T-helper 1 cell treated with Interleukin-12 subunit alpha and Interleukin-12 subunit beta and Interleukin-4 antibody, amounts not matched to agents 30 μg/mL and 1 μg/mL, for 36 hours (primary cell): ENCODE results near the gene STS.
A peak's percentile ranks its signal among the peaks of the same experiment; 100 is the strongest.

Experiments used
- H3K27ac Mint-ChIP-seq: one replicate; pipeline ENCODE4 v1.8.0; 2021; ENCODE audit warnings: mild to moderate bottlenecking, mixed read lengths
- H3K27me3 Mint-ChIP-seq: one replicate; pipeline ENCODE4 v1.8.0; 2021; ENCODE audit warnings: low read depth, mixed read lengths
- H3K36me3 Mint-ChIP-seq: one replicate; pipeline ENCODE4 v1.8.0; 2021; ENCODE audit warnings: low read depth, mixed read lengths
- H3K4me1 Mint-ChIP-seq: one replicate; pipeline ENCODE4 v1.8.0; 2021; ENCODE audit warnings: low read depth, mixed read lengths
- H3K4me3 Mint-ChIP-seq: one replicate; pipeline ENCODE4 v1.8.0; 2021; ENCODE audit warnings: mild to moderate bottlenecking, moderate library complexity, mixed read lengths
- H3K9me3 Mint-ChIP-seq: one replicate; pipeline ENCODE4 v1.8.0; 2021; ENCODE audit warnings: mixed read lengths

The STS gene

DNA sequence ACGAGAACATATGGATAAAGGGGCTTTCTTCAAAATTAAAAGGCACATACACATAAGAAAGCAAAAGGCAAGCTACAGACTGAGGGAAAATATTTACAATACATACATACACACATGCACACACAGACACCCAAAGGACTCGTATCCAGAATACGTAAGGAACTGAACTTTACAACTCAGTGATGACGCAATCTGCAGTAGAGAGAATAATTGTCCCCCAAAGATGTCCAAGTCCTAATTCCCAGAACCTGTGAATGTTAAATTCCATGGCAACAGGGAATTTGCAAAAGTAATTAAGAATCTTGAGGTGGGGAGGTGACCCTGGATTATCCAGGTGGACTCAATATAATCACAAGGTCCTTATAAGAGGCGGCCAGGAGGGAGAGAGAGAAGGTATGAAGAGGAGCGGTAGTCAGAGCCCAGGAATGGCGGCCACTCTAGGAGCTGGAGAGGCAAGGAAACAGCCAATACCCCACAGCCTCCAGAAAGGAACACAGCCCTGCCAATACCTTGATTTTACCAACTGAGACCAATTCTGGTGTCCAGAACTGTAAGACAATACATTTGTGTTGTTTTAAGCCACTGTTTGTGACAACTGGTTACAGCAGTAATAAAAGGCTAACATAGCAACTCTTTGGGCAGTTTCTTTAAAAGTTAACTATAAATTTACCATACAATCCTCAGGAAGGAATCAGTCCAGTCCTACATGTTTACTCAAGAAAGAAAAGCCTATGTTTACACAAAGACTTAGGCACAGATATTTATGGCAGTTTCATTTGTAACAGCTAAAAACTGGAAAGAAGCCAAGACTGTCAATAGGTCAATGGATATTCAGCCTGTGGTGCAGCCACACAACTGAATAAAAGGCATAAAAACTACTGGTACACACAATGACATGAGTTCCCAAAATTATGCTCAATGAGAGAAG lies 27.3 kb upstream of the STS start:
- Mint-ChIP-seq H3K27ac (no peak overlapping the region), H3K4me3 (no peak overlapping the region), H3K27me3 (no peaks in the 10 kb centered on the region), H3K9me3 (peaks cover 2% of the 10 kb centered on the region), H3K4me1 (peaks cover 10% of the 10 kb centered on the region), H3K36me3 (peaks cover 15% of the 10 kb centered on the region)

DNA sequence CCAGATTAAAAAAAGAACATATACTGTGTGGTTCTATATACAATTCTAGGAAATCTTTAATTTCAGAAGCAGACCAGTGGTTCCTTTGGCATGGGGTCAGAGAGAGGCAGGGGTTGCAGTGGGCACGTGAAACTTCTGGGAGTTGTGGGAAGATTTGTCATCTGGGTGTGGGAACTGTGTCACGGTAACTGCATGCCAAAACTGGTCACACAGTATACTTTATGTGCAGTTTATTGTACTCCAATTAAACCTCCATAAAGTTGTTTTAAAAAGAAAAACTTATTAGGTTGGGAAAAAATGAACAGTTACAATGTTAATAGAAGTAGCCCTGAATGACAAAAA lies 26.7 kb upstream of the STS start:
- Mint-ChIP-seq H3K4me1 (peaks cover 8% of the 10 kb centered on the region), H3K4me3 (no peak overlapping the region), H3K36me3 (peaks cover 15% of the 10 kb centered on the region), H3K9me3 (peaks cover 2% of the 10 kb centered on the region), H3K27me3 (no peaks in the 10 kb centered on the region), H3K27ac (no peak overlapping the region)

DNA sequence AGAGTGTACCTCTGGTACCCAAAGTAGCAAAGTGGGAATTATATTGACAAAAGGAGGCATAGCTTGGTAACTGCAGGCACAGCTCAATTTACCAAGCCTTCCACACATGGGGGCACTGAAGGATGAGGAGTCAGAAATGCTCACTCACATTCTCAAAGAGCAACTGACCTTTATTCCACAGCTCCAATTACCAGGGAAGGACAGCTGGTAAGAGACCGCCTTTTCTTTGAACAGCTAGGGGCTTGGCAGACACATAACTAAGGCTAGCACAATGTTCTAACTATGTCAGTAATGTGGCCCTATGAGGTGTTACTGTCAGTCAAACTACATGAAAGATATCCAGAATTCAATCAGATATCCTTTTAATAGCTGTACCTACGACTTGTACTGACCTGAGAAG lies 20.5 kb upstream of the STS start:
- H3K27ac Mint-ChIP-seq: no peak overlapping the region
- peaks cover under 1% of the 10 kb centered on the region for H3K4me1 Mint-ChIP-seq
- peaks cover 7% of the 10 kb centered on the region for H3K36me3 Mint-ChIP-seq
- H3K4me3 Mint-ChIP-seq: no peak overlapping the region
- H3K27me3 Mint-ChIP-seq: no peaks in the 10 kb centered on the region
- H3K9me3 Mint-ChIP-seq: peaks cover 2% of the 10 kb centered on the region

DNA sequence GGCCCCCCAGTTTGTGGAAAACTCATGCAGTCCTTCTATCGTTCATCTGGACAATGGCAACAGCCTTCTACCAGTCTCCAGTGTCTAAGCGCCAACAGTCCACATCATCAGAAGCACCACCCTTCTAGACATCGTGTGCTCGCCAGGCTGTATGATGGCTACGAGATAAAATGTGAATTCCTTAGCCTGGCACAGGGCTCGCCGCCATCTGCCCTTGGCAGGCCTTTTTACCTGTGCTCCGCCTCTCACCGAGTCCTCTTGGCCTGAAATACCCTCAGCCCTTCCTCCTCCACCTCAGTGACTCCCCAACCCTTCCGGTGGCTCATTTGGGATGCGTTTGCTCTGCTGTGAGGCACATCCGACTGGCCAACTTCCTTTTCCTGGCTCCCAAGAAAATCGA lies 15.9 kb upstream of the STS start:
- H3K27me3 Mint-ChIP-seq: no peaks in the 10 kb centered on the region
- H3K9me3 Mint-ChIP-seq: no peaks in the 10 kb centered on the region
- peaks cover 14% of the 10 kb centered on the region for H3K4me1 Mint-ChIP-seq
- no peak overlapping the region for H3K27ac Mint-ChIP-seq
- no peaks in the 10 kb centered on the region for H3K36me3 Mint-ChIP-seq
- H3K4me3 Mint-ChIP-seq: no peak overlapping the region

DNA sequence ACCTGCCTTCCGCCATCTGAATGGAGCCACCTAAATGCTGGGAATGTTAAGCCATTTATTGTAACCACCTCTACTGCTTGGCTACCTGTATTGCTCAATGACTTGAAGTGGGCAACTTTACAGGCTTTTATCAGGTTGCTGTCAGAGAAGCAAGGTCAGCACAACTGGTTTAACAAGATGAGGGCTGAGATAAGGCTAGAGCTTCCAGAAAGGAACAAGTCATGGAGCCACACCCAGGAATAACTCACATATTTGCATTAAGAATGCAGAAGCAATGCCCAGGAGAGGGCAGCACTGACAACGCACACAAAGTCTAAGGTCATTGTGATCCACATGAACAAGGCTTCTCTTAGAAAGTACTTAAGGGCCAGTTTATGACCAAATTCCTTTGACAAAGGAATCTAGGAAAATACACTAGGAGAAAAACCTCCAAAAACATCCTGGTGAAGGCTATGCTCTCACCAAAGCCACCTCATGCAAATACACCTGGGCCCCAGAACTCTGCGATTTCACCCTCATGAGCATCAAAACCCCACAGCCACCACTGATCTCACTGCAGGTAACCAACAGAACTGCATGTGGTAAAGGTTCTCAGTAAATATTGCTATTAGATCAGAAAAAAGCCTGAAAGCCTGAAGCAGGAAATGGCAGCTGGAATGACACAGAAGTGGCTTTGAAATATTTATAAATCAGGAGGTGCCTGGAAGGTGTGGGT lies 15.0 kb upstream of the STS start:
- peaks cover 14% of the 10 kb centered on the region for H3K4me1 Mint-ChIP-seq
- no peaks in the 10 kb centered on the region for H3K36me3 Mint-ChIP-seq
- no peaks in the 10 kb centered on the region for H3K27me3 Mint-ChIP-seq
- no peaks in the 10 kb centered on the region for H3K9me3 Mint-ChIP-seq
- H3K4me3 Mint-ChIP-seq: no peak overlapping the region
- H3K27ac Mint-ChIP-seq: no peak overlapping the region

DNA sequence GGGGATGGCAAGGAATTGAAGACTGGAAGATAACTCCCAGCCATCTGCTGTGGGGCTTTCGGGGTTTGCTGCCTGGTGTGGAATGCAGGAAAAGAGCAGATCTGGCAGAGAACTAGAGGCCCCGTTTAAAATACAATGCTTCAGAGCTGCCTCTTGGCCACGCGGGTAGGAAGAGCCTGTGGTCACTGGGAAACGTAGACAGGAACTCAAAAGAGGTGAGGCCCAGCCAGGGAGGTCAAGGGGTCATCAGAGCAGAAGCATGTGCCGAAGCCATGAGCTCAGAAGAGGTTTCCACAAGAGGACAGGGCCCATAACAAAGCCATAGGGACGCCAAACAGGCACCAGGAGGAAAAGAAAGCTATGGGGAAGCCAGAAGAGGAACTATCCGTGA lies 14.5 kb upstream of the STS start:
- no peak overlapping the region for H3K27ac Mint-ChIP-seq
- no peaks in the 10 kb centered on the region for H3K36me3 Mint-ChIP-seq
- H3K27me3 Mint-ChIP-seq: no peaks in the 10 kb centered on the region
- H3K4me3 Mint-ChIP-seq: no peak overlapping the region
- H3K9me3 Mint-ChIP-seq: no peaks in the 10 kb centered on the region
- H3K4me1 Mint-ChIP-seq: peaks cover 16% of the 10 kb centered on the region

DNA sequence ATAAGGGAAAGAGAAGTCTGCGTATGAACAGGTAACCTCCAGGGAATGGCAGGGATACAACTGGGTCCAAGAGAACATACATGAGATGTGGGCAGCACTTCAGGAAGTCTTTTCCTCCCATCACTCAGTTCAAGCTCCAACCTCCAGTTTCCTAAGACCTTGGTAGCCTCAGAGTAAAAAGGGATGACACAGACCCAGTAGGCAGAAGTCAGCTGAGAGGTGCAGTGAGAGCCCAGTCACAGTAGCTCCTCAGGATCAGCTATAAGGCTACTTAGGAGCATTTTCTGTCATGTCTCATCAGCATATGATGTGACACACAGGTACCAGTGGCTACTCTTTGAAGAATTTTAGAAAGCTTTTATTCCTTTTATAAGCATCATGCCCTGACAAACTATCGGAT lies 12.5 kb upstream of the STS start:
- H3K9me3 Mint-ChIP-seq: no peaks in the 10 kb centered on the region
- H3K27me3 Mint-ChIP-seq: no peaks in the 10 kb centered on the region
- no peak overlapping the region for H3K27ac Mint-ChIP-seq
- H3K36me3 Mint-ChIP-seq: peaks cover 3% of the 10 kb centered on the region
- H3K4me3 Mint-ChIP-seq: no peak overlapping the region
- peaks cover 18% of the 10 kb centered on the region for H3K4me1 Mint-ChIP-seq

DNA sequence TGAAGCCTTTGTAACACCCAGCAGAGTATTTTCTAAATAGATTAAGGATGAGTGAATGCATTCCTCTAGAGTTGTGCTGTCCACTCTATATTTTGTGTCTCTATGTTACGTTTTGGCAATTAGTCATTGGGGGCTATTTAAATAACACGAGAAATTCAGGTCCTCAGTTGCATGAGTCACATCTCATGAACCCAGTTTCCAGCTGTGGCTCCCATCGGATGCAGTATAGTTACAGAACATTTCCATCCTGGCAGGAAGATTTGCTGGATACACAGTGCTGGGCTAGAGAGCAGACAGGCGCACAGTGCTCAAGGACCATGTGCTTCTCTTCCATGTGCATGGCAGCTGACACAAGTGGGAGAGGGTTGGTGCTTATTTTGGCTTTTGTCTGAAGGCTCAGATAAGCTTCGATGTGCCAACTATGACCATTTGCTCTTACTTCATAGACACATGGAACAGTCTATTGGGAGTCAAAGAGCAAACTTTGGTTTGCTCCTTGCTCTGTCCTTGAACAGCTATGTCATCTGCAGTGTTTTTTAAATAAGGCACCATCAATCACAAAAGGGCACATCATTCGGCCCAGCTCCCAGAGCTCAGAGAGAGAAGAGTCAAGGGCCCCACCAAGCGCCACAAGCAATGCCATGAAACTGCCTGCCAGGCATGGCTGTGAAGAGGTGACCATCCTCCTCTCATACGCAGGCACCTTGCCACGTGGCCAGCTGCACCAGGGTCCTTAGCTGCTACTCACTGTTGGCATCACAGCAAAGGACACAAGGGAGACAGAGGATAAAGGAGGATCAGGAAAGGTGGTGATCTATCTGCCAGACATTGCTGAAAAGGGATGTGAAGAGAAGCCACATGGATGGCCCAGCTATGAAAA lies 8.1 kb upstream of the STS start:
- H3K4me3 Mint-ChIP-seq: no peak overlapping the region
- H3K4me1 Mint-ChIP-seq: peaks cover 6% of the 10 kb centered on the region
- H3K27ac Mint-ChIP-seq: no peak overlapping the region
- no peaks in the 10 kb centered on the region for H3K9me3 Mint-ChIP-seq
- no peaks in the 10 kb centered on the region for H3K27me3 Mint-ChIP-seq
- H3K36me3 Mint-ChIP-seq: peaks cover 3% of the 10 kb centered on the region

DNA sequence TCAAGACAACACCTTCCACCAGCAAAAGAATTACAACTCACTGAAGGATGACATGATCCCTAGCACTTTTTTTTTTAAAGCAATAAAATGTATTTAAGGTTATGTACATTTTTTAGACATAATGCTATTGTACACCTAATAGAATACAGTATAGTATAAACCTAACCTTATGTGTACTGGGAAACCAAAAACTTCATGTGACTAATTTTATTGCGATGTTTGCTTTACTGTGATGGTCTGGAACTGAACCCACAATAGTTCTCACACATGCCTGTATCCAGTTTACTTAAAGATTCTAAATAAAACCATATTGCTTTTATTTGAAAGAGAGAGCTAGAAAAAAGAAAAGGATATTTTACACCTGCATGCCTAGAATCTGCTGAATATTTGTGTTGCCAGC lies 4.4 kb upstream of the STS start:
- Mint-ChIP-seq H3K36me3 (peaks cover 5% of the 10 kb centered on the region), H3K4me1 (peaks cover 11% of the 10 kb centered on the region)

DNA sequence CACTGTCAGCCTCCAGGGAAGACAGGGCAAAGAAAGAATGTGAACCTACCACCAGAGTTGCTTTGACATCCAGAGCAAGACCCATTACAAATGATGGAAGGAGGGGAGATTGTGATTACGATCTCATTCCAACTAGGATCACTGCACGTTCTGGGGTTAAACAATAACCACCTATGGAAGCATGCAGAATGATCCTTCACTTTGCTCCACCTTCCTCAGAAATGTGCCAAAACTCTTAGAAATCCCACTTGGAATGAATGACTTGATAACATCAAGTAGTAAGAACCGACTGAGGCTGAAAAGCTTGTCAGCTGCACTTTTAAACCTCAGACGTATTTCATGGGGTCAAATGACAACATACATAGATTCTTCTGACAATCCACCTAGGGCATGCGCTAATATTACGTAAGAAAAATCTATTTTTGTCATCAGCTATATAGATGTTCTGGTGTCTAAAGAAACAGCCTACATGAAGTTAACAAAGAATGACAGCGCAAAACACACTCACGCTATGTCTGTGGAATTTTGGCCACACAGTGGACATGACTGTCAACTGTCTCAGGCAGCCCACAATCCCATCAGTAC lies 3.5 kb upstream of the STS start:
- H3K9me3 Mint-ChIP-seq: no peaks in the 10 kb centered on the region
- H3K27ac Mint-ChIP-seq: no peak overlapping the region
- peaks cover 2% of the 10 kb centered on the region for H3K36me3 Mint-ChIP-seq
- no peak overlapping the region for H3K4me3 Mint-ChIP-seq
- H3K4me1 Mint-ChIP-seq: peaks cover 11% of the 10 kb centered on the region
- H3K27me3 Mint-ChIP-seq: no peaks in the 10 kb centered on the region

More for the DNA sequence above, 4.4 kb upstream of the STS start:
- H3K27me3 Mint-ChIP-seq: no peaks in the 10 kb centered on the region
- no peak overlapping the region for H3K27ac Mint-ChIP-seq
- no peak overlapping the region for H3K4me3 Mint-ChIP-seq
- H3K9me3 Mint-ChIP-seq: no peaks in the 10 kb centered on the region

DNA sequence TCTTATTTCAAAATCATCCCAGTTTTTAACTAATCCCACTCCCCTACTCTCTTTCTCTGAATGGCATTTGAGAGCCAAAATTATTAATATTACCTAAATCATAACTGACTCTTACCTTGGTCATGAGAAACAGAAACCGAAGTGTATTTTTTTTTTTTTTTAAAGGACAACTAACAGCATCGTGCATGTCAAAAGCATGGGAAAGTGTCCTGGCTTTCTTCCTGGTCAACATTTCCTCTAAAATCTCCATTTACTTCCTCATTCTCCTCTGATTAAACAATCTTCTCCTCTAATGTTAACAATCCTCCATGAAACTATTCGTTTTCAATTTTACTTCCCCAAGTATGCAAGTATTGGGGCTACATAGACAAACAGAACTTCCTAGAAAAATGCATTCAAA lies 2.1 kb upstream of the STS start:
- peaks cover 11% of the 10 kb centered on the region for H3K4me1 Mint-ChIP-seq
- H3K36me3 Mint-ChIP-seq: peaks cover 2% of the 10 kb centered on the region
- H3K27ac Mint-ChIP-seq: no peak overlapping the region
- H3K27me3 Mint-ChIP-seq: no peaks in the 10 kb centered on the region
- H3K9me3 Mint-ChIP-seq: no peaks in the 10 kb centered on the region
- no peak overlapping the region for H3K4me3 Mint-ChIP-seq

DNA sequence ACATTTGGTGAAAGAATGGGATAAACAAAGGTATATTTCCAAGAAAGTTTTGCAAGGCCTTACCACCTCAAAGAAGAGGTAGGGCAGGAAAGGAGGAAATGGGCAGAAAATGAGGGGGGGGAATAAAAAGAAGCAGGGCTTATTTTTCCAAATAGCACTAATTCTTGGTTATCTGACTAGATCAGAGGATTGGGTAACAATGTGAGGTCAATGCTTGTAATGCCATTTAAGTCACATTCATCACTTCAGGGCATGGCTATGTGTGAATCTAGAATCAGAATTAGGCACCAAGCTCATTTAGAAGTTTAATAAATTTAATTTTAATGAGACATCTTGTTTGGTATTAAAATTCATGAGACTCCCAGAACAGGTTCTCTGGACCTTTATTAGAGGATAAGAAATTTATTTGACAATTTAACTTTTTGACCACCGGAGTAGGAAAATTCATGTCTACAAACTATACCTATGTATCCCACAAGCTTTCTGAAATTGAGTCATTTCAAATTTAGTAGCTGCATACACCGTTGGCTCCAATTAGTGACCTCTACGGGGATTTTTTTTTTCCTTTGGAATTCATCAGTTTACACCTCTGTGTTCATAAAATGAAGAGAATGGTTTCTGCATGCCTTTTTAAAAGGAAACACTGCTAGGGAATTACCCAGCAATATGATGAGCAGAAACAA lies 1.4 kb upstream of the STS start:
- Mint-ChIP-seq H3K27ac (no peak overlapping the region), H3K9me3 (no peaks in the 10 kb centered on the region), H3K27me3 (no peaks in the 10 kb centered on the region), H3K4me1 (peaks cover 11% of the 10 kb centered on the region), H3K36me3 (peaks cover 2% of the 10 kb centered on the region), H3K4me3 (peak overlapping the region; percentile 42)

DNA sequence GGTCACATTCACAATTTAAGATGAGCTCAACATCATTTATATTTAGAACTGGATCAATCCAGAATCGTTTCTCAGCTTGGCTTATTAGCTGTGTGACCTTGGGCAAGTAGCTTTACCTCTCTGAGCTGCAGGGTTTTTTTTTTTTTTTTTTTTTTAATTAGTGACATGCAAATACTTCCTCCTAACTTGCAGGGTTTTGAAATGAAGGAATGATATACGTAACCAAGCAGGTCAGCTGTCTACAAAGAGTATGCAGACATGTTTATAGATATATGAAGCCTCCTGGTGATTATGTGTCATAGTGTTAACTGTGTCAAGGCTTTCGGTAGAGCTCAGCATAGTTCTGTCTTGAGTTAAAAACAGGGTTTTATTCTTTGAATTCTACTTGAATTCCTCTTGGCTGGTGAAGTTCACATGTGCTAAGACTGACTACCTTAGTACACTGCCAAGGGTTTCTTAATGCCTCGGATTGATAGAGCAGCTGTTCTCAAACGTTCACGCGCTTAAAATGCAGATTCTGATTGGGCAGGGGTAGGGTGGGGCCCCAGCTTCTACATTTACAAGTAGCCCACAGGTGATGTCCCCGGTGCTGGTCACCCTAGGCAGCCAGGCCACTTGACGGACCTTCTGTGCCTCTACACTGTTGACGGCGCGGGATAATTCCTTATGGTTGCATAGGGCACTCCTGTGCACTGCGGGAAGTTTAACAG lies 654 bp upstream of the STS start:
- Mint-ChIP-seq H3K27ac (peak overlapping the region; percentile 59), H3K27me3 (no peaks in the 10 kb centered on the region), H3K4me3 (peak overlapping the region; percentile 78), H3K36me3 (peaks cover 2% of the 10 kb centered on the region), H3K9me3 (no peaks in the 10 kb centered on the region), H3K4me1 (peaks cover 11% of the 10 kb centered on the region)
